ENCODE data around the gene EPG5.

EPG5 gene

DNA sequence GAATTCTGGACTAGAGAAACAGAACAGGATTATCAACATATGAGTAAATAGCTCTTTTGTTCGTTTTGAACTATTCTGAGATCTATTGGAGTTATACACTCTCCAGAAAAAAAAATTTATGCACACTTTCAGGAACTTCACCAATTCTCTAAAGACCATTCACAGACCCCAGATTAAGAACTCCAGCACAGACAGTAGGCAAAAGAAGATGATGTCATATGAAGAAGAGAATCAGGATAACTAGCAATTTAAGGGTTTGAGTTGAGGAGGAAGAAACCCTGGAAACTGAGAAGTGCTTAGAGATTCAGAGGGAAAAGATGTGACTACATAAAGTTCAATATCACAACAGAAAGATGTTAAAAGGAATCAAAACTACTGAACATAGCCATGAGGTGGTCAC, 71.8 kb downstream of the EPG5 start:
- ATAC-seq: no peak
- TF ChIP-seq ESRRG (CRISPR knock-in tag; IDR thresholded peaks at IDR 0.05): no peak
- TF ChIP-seq BACH2 (CRISPR knock-in tag; IDR thresholded peaks at IDR 0.05; ENCODE audit: borderline replicate concordance): no peak
- TF ChIP-seq PPARA (CRISPR knock-in tag; IDR thresholded peaks at IDR 0.05; ENCODE audit: borderline replicate concordance): no peak
- no peak for TF ChIP-seq ISL1 (CRISPR knock-in tag; IDR thresholded peaks at IDR 0.05)
- no peak for TF ChIP-seq RARB (CRISPR knock-in tag; IDR thresholded peaks at IDR 0.05)
- TF ChIP-seq ZNF8 (CRISPR knock-in tag; IDR thresholded peaks at IDR 0.05): no peak
- no peak for TF ChIP-seq GLIS3 (CRISPR knock-in tag; IDR thresholded peaks at IDR 0.05)
- TF ChIP-seq, protein P1, sequence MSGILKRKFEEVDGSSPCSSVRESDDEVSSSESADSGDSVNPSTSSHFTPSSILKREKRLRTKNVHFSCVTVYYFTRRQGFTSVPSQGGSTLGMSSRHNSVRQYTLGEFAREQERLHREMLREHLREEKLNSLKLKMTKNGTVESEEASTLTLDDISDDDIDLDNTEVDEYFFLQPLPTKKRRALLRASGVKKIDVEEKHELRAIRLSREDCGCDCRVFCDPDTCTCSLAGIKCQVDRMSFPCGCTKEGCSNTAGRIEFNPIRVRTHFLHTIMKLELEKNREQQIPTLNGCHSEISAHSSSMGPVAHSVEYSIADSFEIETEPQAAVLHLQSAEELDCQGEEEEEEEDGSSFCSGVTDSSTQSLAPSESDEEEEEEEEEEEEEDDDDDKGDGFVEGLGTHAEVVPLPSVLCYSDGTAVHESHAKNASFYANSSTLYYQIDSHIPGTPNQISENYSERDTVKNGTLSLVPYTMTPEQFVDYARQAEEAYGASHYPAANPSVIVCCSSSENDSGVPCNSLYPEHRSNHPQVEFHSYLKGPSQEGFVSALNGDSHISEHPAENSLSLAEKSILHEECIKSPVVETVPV (CRISPR knock-in tag; IDR thresholded peaks at IDR 0.05): no peak
- no peak for TF ChIP-seq TOX (CRISPR knock-in tag; IDR thresholded peaks at IDR 0.05; ENCODE audit: borderline replicate concordance)
- TF ChIP-seq, protein P2, sequence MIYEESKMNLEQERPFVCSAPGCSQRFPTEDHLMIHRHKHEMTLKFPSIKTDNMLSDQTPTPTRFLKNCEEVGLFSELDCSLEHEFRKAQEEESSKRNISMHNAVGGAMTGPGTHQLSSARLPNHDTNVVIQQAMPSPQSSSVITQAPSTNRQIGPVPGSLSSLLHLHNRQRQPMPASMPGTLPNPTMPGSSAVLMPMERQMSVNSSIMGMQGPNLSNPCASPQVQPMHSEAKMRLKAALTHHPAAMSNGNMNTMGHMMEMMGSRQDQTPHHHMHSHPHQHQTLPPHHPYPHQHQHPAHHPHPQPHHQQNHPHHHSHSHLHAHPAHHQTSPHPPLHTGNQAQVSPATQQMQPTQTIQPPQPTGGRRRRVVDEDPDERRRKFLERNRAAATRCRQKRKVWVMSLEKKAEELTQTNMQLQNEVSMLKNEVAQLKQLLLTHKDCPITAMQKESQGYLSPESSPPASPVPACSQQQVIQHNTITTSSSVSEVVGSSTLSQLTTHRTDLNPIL (CRISPR knock-in tag; IDR thresholded peaks at IDR 0.05; ENCODE audit: low read depth): no peak
- no peak for TF ChIP-seq ZFP3 (CRISPR knock-in tag; IDR thresholded peaks at IDR 0.05)
- no peak for TF ChIP-seq OSR1 (CRISPR knock-in tag; IDR thresholded peaks at IDR 0.05)
- TF ChIP-seq, protein P3, sequence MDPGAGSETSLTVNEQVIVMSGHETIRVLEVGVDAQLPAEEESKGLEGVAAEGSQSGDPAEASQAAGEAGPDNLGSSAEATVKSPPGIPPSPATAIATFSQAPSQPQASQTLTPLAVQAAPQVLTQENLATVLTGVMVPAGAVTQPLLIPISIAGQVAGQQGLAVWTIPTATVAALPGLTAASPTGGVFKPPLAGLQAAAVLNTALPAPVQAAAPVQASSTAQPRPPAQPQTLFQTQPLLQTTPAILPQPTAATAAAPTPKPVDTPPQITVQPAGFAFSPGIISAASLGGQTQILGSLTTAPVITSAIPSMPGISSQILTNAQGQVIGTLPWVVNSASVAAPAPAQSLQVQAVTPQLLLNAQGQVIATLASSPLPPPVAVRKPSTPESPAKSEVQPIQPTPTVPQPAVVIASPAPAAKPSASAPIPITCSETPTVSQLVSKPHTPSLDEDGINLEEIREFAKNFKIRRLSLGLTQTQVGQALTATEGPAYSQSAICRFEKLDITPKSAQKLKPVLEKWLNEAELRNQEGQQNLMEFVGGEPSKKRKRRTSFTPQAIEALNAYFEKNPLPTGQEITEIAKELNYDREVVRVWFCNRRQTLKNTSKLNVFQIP (CRISPR knock-in tag; IDR thresholded peaks at IDR 0.05; ENCODE audit: borderline replicate concordance, low read depth): no peak
- TF ChIP-seq CSDC2 (CRISPR knock-in tag; IDR thresholded peaks at IDR 0.05): no peak
- TF ChIP-seq, protein P4, sequence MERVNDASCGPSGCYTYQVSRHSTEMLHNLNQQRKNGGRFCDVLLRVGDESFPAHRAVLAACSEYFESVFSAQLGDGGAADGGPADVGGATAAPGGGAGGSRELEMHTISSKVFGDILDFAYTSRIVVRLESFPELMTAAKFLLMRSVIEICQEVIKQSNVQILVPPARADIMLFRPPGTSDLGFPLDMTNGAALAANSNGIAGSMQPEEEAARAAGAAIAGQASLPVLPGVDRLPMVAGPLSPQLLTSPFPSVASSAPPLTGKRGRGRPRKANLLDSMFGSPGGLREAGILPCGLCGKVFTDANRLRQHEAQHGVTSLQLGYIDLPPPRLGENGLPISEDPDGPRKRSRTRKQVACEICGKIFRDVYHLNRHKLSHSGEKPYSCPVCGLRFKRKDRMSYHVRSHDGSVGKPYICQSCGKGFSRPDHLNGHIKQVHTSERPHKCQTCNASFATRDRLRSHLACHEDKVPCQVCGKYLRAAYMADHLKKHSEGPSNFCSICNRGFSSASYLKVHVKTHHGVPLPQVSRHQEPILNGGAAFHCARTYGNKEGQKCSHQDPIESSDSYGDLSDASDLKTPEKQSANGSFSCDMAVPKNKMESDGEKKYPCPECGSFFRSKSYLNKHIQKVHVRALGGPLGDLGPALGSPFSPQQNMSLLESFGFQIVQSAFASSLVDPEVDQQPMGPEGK (CRISPR knock-in tag; IDR thresholded peaks at IDR 0.05; ENCODE audit: borderline replicate concordance): no peak
- TF ChIP-seq TCF4 (CRISPR knock-in tag; IDR thresholded peaks at IDR 0.05; ENCODE audit: borderline replicate concordance): no peak
- no peak for TF ChIP-seq SNAI2 (CRISPR knock-in tag; IDR thresholded peaks at IDR 0.05)
- no peak for TF ChIP-seq ZNF565 (CRISPR knock-in tag; conservative IDR thresholded peaks at IDR 0.05; ENCODE audit: low read depth)
- TF ChIP-seq ZFP30 (CRISPR knock-in tag; IDR thresholded peaks at IDR 0.05): no peak

DNA sequence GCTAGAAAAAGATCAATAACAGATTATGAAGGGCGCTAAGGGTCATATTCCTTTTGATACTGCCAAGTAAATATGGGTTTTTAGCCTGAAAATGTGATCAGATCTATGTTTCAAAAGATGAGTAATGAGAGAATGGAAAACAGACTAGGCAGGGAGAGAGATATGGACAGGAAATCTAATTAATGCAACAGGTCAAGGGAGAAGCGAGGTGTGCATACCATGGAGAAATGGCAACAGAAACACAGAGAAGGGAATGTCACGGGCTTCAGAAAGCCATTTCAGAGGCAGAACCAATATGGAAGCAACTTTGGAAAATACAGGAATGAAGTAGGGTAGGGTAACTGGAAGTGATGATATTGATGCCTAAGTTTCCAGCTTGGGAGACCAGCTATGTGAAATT, 72.3 kb downstream of the EPG5 start:
- ATAC-seq: no peak
- TF ChIP-seq, protein P3 (CRISPR knock-in tag; IDR thresholded peaks at IDR 0.05; ENCODE audit: borderline replicate concordance, low read depth): no peak
- TF ChIP-seq ZNF8 (CRISPR knock-in tag; IDR thresholded peaks at IDR 0.05) (no peak), ZFP3 (CRISPR knock-in tag; IDR thresholded peaks at IDR 0.05) (no peak), ZC3H10 (CRISPR knock-in tag; IDR thresholded peaks at IDR 0.05) (no peak), RARB (CRISPR knock-in tag; IDR thresholded peaks at IDR 0.05) (no peak), OSR1 (CRISPR knock-in tag; IDR thresholded peaks at IDR 0.05) (no peak), ISL1 (CRISPR knock-in tag; IDR thresholded peaks at IDR 0.05) (no peak), BACH2 (CRISPR knock-in tag; IDR thresholded peaks at IDR 0.05; ENCODE audit: borderline replicate concordance) (no peak), GLIS3 (CRISPR knock-in tag; IDR thresholded peaks at IDR 0.05) (no peak), TCF4 (CRISPR knock-in tag; IDR thresholded peaks at IDR 0.05; ENCODE audit: borderline replicate concordance) (no peak), ESRRG (CRISPR knock-in tag; IDR thresholded peaks at IDR 0.05) (no peak)
- TF ChIP-seq, protein P2 (CRISPR knock-in tag; IDR thresholded peaks at IDR 0.05; ENCODE audit: low read depth): no peak
- TF ChIP-seq, protein P5, sequence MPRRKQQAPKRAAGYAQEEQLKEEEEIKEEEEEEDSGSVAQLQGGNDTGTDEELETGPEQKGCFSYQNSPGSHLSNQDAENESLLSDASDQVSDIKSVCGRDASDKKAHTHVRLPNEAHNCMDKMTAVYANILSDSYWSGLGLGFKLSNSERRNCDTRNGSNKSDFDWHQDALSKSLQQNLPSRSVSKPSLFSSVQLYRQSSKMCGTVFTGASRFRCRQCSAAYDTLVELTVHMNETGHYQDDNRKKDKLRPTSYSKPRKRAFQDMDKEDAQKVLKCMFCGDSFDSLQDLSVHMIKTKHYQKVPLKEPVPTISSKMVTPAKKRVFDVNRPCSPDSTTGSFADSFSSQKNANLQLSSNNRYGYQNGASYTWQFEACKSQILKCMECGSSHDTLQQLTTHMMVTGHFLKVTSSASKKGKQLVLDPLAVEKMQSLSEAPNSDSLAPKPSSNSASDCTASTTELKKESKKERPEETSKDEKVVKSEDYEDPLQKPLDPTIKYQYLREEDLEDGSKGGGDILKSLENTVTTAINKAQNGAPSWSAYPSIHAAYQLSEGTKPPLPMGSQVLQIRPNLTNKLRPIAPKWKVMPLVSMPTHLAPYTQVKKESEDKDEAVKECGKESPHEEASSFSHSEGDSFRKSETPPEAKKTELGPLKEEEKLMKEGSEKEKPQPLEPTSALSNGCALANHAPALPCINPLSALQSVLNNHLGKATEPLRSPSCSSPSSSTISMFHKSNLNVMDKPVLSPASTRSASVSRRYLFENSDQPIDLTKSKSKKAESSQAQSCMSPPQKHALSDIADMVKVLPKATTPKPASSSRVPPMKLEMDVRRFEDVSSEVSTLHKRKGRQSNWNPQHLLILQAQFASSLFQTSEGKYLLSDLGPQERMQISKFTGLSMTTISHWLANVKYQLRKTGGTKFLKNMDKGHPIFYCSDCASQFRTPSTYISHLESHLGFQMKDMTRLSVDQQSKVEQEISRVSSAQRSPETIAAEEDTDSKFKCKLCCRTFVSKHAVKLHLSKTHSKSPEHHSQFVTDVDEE (CRISPR knock-in tag; IDR thresholded peaks at IDR 0.05): no peak
- TF ChIP-seq, protein P4 (CRISPR knock-in tag; IDR thresholded peaks at IDR 0.05; ENCODE audit: borderline replicate concordance): no peak

Measured in SK-N-SH treated with all-trans-retinoic acid at 6 μM for 48 hours (cell line).